Astrocyte (in vitro differentiated cells and primary cell): ENCODE data around the gene FBXW7.

Experiments
- EZH2 ChIP-seq: IDR thresholded peaks from 2 replicates; pipeline ENCODE4 v1.6.1; 2012; ENCODE audit warnings: mild to moderate bottlenecking, low read length, inconsistent platforms; ENCODE audit not compliant: insufficient read depth
- TF ChIP-seq, protein P1 (sequence below): IDR thresholded peaks from 2 replicates; pipeline ENCODE4 v1.5.1; 2011; ENCODE audit warnings: low read depth, mild to moderate bottlenecking, inconsistent platforms, low read length, moderate library complexity; ENCODE audit not compliant: insufficient read depth

DNA sequence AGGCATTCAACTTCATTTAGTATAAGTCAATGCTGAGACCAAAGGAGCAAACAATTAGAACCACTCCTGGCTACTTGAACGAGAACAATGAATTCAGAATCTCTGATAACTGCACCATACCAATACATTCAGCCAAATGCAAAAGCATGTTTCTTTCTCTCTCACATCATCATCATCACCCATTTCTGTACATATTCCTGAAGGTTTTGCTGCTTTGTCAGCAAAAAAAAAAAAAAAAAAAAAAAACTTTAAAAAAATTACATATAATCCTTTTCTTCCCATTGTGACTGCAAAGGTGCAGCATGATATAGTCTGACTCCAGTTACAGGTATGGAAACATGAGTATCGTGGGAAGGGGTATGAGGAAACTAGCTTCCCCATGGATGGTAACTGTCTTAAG is 35.6 kb downstream of the FBXW7 start:
- TF ChIP-seq, protein P1, sequence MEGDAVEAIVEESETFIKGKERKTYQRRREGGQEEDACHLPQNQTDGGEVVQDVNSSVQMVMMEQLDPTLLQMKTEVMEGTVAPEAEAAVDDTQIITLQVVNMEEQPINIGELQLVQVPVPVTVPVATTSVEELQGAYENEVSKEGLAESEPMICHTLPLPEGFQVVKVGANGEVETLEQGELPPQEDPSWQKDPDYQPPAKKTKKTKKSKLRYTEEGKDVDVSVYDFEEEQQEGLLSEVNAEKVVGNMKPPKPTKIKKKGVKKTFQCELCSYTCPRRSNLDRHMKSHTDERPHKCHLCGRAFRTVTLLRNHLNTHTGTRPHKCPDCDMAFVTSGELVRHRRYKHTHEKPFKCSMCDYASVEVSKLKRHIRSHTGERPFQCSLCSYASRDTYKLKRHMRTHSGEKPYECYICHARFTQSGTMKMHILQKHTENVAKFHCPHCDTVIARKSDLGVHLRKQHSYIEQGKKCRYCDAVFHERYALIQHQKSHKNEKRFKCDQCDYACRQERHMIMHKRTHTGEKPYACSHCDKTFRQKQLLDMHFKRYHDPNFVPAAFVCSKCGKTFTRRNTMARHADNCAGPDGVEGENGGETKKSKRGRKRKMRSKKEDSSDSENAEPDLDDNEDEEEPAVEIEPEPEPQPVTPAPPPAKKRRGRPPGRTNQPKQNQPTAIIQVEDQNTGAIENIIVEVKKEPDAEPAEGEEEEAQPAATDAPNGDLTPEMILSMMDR = no peak
- TF ChIP-seq EZH2 = no peak
